SK-N-SH (cell line): Measurements from ENCODE around the gene SLC25A21.

Experiments used
- EP300 ChIP-seq, 2 experiments: IDR thresholded peaks; 2 replicates each; pipeline versions ENCODE4 v1.4.0 to v1.6.1; 2012; ENCODE audit warnings: borderline replicate concordance in 1 of 2, low read depth in 1 of 2, low read length in 1 of 2
- EZH2phosphoT487 ChIP-seq: fragments of 200-600 bp; sonication (generic); IDR thresholded peaks from 2 replicates; pipeline ENCODE4 v1.6.1; 2017; ENCODE audit warnings: low read depth, mixed run types, mild to moderate bottlenecking, antibody characterized with exemption, moderate library complexity, borderline replicate concordance
- TF ChIP-seq, protein P1 (sequence below): fragments of 150-350 bp; IDR thresholded peaks from 2 replicates; pipeline ENCODE4 v1.6.1; 2017; ENCODE audit warnings: antibody characterized with exemption, low read length, low read depth, borderline replicate concordance
- TF ChIP-seq, protein P2 (sequence below): fragments of 200-600 bp; sonication (generic); IDR thresholded peaks from 2 replicates; pipeline ENCODE4 v1.6.1; 2017; ENCODE audit warnings: antibody characterized with exemption, mild to moderate bottlenecking, moderate library complexity

DNA sequence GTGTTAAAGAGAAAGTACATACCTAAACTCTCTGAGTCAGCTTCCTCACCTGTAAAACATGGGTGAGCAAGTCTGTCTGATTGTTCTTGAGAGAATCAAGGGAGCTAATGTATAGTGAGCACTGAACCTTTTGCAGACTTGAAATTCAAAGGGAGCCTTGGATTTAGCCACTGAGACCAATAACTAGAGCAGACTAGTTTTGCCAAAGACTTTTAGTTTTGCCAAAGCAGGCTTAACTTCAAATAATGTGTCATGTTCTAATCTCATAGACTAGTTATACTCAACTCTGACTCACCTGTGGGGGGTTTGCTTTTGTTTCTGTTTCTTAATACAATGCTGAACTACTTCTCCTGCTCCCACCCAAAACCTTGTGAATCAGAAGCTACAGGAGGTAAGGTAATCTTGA is 123.7 kb downstream of the SLC25A21 start:
- TF ChIP-seq, protein P1, sequence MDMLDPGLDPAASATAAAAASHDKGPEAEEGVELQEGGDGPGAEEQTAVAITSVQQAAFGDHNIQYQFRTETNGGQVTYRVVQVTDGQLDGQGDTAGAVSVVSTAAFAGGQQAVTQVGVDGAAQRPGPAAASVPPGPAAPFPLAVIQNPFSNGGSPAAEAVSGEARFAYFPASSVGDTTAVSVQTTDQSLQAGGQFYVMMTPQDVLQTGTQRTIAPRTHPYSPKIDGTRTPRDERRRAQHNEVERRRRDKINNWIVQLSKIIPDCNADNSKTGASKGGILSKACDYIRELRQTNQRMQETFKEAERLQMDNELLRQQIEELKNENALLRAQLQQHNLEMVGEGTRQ = no peak
- TF ChIP-seq, protein P2, sequence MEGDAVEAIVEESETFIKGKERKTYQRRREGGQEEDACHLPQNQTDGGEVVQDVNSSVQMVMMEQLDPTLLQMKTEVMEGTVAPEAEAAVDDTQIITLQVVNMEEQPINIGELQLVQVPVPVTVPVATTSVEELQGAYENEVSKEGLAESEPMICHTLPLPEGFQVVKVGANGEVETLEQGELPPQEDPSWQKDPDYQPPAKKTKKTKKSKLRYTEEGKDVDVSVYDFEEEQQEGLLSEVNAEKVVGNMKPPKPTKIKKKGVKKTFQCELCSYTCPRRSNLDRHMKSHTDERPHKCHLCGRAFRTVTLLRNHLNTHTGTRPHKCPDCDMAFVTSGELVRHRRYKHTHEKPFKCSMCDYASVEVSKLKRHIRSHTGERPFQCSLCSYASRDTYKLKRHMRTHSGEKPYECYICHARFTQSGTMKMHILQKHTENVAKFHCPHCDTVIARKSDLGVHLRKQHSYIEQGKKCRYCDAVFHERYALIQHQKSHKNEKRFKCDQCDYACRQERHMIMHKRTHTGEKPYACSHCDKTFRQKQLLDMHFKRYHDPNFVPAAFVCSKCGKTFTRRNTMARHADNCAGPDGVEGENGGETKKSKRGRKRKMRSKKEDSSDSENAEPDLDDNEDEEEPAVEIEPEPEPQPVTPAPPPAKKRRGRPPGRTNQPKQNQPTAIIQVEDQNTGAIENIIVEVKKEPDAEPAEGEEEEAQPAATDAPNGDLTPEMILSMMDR = no peak
- TF ChIP-seq EP300 (IDR thresholded peaks at IDR 0.05; ENCODE audit: borderline replicate concordance in 1 of 2, low read depth in 1 of 2, low read length in 1 of 2) (no peak), EZH2phosphoT487 (no peak)
